GM19043 (cell line): ENCODE data around the gene PKP1.

Experiments
- ATAC-seq: cut with Tn5 transposase; IDR thresholded peaks from one replicate; pipeline ENCODE4 v1.9.1; 2021; ENCODE audit warnings: low read depth; ENCODE audit not compliant: unreplicated experiment

Gene PKP1

DNA sequence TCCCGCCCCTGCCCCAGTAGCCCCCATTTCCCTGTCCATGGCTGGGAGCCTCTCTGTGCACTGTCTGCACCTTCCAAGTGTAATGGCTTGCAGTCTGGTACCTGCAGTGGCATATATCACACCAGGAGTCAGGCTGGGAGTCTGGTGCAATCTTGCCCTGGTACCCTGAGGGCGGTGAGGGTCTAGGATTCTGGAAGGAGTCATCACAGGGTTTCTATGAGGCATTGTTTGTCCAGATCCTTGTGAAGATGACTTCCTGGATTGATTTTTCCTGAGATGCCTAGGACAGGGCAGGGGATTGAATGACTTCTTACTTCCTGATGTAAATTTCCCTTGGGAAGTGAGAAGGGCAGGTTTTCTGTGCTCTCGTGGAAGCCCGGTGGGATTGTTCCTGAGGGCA, 5.9 kb upstream of the PKP1 start:
- ATAC-seq = no peak

DNA sequence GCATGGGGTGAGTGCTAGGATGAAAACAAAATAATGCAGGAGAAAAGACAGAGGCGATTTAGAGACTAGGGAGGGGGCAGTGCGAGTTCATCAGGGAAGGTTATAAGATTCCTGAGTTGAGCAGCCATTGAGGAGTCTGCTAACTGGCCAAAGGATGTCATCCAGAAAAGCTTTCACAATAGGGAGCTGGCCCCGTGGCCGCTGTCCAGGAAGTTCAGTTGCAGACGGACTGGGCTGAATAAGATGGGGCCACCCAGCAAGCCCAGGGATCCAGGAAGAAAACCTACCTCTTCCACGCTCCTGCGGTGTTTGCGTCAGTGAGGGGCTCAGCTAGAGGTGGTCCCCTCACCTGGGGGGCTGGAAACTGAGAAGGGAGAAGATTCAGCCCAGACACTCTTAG, 4.0 kb upstream of the PKP1 start:
- no peak for ATAC-seq

DNA sequence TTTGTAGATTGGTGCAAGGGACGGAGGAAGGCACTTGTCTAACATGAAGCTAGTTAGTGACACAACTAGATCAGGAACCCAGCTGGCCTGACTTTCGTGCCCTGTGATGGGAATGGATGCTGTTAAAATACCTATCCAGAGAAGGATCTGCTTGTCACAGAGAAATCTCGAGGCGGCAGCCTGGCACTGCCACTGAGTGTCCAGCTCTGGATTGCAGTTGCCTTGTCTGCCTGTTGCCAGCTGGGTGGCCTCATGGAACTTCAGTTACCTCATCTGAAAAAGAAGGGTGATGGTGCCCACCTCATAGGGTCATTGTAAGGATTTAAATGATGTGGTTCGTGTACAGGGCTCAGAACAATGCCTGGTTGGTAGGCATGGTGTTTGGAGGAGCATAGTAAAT, 2.4 kb upstream of the PKP1 start:
- ATAC-seq = no peak

DNA sequence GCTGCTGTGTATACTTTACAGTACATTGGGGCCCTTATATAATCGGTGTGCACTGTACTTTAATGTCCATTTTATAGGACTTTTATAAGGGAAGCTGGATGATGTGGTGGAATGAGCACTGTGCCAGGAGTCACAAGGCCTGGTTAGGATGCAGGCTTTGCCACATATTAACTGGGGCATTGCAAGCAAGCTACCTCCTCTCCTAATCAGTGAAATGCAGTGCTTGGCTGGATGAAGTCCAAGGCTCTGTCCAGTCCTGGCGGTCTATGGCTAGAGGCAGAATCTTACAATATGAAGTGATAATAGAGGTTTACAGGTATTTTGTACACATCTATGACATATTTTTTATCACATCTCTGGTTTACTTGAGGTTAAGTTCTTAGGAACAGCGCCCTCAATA, 1.7 kb upstream of the PKP1 start:
- no peak for ATAC-seq

DNA sequence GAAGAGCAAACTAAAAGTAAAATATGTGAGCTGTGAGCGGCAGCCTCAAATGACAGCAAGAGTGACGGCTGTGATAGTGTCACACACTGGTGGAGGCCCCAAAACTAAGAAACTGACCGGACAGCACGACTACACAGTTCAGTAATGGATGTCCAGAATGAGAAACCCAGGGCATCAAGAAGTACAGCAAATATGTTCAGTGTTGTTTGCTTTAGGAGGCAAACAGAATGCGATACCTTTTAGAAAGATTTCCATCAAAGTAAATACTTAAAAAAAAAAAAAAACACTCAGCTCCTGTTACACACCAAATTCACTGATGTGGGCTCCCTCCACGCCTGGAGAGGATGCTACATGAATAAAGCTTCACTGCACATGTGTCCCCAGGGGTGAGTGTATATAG, 1.1 kb upstream of the PKP1 start:
- no peak for ATAC-seq

DNA sequence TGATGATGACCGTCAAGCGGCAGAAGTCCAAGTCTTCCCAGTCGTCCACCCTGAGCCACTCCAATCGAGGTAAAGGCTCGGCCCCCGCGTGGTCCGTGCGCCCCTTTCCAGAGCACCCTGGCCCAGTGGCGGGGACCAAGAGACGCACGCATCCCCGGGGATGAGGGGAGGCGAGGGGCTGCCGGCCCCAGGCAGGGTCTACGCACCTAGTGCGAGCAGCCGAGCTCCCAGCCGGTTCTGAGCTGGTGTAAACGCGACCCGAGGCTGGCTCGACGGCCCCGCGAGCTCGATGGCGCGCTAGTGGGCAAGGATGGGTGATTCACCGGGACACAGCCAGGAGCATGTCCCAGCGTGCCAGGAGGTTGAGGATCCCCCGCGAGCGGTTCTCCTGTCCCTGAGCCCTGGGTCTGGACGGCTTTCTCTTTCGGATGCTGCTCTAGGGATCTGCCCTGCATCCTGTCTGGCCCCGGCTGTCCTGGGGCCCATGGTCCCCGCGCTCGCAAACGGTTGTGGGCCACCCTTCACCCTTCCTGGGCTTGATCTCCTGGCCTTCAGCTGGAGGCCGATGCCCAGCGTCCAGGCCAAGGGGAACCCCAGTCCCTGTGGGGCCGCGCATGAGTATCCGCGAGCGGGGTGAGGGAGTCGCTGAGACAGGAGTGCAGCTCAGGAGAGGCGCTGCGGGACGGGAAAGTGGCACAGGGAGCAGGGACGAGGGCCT, 689 bp downstream of the PKP1 start:
- ATAC-seq = no peak

DNA sequence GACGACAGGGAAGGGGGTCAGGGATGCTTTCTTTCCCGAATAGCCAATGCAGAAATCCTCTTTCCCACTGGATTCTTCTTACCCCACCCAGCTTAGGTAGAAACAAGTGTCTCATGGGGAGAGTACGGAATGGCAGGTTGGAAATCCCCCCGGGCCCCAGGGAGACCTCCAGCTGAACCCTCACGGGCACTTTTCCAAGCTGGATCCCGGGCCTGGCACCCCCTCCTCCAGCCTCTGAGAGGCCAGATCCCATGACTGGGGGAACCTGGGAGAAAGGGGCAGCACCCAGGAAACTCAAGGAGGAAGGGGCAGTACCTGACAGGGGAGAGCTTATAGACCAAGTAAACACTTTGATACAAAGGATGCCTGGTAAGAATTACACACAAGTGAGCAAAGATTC, 1.3 kb downstream of the PKP1 start:
- no peak for ATAC-seq

DNA sequence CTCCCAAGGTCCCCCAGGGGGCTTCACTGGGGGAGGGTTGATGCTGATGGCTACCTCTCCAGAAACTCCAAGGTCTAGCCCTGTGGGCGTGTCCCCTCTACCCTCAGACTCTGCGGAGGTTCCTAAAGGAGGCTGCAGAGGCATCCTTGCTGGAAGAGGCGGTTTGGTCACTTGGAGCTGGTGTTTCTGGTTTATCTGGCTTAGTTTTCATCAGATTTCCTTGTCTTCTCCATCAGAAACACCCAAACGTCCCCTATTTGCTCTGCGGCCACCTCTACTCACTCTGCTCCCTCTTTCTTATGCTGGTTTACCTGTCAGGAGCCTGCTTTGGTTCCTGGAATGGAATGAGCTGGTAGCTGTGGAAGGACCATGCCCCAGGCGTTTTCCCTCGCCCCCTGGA, 2.5 kb downstream of the PKP1 start:
- ATAC-seq = no peak

DNA sequence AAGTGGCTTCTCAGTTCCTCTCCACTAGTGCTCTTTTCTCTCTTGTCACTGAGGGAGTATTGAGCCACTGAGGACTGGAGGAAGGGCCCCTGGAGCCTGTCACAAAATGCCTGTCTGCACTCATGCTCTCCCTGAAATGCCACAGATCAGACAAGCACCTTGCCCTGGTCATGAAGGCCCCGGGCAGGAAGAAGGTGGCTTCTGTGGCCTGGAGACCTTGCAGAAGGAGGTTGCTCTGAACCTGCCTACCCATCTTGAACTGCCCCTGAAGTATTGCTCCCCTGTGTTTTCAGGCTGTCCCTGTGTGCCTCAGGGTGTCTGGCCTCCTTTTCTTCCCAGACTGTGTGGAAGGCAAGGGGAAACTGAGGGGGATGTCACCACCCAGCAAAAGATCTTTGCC, 3.1 kb downstream of the PKP1 start:
- ATAC-seq = no peak

DNA sequence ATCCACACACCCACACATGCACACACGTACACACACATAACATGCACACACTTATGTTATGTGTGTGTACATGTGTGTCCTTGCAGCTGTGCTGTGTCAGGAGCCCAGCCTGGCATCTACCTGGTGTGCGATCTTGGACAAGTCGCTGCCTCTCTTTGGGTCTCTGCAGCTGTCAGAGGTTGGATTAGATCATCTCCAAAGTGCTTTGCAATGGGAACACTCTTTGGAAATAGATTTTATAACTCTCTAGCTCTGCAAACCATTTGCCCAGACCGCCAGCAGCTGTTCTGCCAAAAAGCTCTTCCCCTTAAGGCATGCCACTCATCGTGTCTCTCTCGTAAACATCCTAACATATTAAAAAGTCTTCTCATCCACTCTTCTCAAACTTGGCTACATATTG, 4.7 kb downstream of the PKP1 start:
- no peak for ATAC-seq

DNA sequence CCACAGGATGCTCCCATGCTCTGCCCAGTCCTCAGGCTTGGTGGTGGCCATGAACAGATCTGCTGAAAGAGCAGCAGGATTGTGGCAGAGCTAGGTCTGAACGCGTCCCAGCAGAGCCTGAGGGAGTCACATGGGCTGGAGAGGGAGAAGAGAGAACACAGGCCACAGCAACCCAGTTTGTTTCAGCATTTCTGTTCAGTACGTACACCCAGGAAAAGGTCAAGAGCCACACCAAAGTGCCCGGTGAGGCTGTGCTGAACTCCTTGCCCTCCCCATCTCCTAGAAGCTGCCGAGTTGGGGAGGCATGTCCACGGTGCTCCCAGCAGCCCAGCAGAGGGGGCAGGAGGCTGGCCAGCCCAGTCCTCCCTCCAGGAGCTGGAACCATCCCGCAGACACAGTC, 5.5 kb downstream of the PKP1 start:
- ATAC-seq = no peak

DNA sequence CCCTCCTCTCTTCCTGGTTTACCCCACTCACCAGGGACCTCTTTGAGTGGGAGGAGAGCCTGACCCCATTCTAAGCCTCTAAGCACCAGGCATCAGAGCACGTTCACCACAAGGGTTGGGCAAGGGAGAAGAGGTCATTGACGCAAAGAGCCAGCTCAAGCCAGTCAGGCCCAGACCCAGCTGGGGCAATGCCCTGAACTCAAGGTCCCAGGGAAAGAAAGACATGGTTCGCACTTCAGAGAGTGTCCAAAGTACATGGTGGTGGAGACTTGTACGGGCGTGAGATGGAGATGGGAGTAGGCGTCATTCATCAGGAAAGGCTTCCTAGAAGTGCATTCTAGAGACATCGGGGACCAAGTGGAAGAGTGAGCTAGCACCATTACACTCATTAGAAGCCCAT, 7.2 kb downstream of the PKP1 start:
- ATAC-seq = no peak

DNA sequence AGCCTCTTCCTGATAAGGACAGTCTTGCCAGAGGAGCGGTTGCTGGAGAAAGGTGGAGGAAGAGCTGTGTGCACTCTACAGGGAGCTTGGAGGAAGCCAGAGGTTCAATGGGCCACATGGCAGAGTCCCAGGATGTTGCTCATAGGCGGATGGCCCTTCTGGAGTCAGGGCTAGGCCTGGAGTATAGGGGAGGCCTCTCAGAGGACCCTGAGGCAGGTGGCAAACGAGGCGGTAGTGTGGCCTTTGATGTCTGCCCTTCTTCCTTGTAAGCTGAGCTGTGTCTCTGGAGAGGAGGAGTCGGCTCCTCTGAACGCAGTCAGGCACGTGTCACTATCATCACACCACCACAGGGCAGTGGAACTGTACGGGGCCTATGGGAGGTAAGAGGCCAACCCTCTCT, 8.6 kb downstream of the PKP1 start:
- ATAC-seq = no peak

DNA sequence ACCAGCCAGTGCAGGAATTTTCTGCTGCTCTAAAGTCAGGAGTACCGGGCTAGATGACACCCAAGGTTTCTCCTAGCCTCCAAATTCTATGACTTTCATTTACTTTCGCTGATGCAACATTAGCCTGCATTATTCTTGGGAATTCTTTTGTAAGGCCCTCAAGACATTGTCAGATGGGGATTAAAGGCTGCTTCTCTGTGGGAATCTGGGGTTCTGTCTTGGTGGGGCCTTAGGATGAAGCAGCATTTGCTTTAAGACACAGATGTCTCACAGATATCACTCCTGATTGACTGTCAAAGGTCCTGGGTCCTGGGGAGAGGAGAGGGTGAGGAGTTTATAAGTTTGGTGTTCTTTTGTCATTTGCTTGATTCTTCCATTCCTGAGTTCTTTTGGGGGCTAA, 11.6 kb downstream of the PKP1 start:
- no peak for ATAC-seq

DNA sequence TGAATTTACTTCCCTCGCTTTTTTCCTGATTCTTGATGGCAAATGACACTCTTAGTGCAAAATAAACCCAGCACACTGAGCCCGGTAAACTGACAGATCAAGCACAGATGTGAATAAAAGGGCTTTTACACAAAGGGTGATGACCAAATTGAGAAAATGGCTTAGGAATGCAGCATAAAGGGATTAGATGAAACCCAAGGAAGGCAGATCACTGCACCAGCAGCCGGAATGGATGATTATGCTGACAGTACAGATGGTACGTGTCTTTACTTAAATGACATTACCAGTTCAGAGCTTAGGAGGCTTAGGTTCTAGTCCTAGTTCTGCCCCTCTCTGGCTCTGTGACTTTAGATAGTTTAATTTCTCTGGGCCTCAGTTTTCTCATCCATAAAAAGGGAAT, 12.0 kb downstream of the PKP1 start:
- ATAC-seq = no peak

DNA sequence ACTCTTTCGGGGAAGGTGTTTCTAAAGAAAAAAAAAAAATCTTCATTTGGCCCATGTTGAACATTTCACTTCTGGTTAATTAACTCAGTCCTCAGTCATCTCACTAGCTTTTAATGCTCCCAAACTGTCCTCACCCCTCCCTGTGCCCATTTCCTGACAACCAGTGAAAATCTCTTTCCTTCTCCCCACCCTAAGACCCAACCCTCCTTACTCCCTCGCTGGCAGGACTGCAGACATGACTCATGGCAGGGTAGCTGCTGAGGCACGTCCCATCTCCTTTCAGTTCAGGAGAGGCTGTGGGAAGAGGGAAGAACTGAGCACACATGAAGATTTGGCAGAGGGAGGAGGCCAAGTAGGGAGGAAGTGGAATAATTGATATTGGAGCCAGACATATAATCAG, 12.6 kb downstream of the PKP1 start:
- no peak for ATAC-seq

DNA sequence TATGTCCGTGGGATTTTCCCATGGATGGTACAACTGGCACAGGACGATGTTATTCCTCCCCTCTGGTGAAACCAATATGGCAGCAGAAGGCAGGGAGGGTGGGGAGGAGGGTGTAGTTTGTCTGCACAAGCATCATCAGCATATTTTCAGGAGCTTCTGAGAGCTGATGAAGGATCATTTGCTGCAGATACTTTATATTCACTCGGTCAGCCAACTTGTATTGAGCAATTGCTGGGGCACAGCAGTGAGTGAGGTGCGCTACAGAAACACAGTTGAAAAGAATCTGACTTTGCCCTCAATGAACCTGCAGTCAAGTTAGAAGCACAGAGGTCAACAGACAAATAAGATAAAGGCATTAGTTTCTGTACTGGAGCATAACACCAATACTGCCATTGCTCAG, 13.0 kb downstream of the PKP1 start:
- ATAC-seq = no peak

DNA sequence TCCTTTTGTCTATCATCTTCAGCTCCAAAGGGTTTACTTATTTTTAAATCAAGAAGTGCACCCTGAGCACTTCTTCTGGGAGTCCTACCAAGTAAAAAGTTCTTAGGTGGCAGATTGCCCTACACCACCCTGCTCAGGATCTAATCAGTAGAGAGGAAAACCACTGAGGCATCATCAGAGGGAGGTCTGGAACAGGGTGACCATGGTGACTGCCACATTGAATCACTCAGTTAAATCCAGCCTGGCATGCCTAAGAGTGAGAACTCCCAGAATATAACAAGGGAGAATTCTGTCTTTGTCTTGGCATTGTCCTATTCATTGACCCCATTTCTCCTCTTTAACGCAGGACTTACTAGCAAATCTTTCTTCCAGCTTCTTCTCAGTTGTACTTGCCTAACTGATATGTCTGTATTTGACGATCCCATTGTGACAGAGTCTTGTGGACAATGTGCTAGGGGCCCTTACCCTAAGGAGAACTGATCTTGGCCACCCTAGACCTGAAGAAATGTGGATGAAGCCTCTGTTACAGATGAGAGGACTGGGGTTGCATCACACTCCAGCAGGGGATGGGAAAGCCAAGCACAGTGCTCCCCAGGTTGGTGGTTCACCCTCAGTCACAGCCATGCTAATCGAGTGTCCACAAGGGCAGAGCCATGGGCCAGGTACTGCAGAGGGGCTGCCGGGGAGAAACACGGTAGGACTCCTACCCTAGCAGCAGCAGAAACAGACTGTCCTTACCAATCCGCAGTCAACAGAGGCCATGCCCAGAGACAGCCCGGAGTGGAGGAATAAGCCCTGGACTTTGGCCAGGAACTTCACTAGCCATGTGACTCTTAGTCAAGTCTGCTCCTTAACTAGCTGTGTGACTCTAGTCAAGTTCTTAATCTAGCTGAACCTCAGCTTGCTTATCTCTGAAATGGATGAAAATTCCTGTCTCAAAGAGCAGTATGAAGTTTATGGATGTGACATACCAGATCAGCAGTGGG, 15.4 kb downstream of the PKP1 start:
- ATAC-seq = no peak

DNA sequence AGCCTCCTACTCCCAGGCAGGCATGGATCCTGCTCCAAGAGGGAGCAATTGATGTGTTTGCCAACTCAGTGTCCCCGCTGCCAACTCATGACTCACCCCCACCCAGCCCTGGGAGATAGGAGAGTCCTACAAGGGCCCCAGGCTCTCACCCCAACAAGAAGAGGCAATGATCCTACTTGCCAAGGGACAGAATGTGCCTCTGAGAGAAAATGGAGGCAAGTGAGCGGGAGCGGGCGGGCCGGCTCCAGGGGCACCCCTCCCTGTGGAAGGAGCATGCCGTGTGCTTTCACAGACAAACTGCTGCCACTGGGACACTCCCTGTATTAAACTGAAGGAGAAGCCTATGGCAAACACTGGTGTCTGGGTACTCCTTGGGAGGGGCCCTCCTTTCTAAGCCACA, 16.7 kb downstream of the PKP1 start:
- ATAC-seq = no peak

DNA sequence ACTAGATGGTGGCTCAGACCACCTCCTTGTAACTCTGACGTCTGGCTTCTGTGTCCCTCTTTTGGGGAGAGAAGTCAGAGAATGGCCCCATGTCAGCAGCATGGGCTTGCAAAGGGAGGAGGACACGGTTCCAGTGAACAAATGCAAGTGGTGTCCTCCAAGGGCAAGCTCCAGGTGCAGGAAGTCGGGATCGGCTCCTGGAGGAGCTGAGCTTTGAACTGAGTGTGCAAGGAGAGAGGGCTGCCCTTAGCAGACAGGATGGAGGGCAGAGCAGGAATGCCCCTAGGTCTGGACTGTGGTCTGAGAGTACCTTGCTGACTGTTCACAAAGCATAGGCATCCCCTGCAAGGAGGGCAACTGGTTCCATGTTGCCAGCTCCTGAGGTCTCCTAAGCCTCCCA, 17.3 kb downstream of the PKP1 start:
- ATAC-seq = no peak

DNA sequence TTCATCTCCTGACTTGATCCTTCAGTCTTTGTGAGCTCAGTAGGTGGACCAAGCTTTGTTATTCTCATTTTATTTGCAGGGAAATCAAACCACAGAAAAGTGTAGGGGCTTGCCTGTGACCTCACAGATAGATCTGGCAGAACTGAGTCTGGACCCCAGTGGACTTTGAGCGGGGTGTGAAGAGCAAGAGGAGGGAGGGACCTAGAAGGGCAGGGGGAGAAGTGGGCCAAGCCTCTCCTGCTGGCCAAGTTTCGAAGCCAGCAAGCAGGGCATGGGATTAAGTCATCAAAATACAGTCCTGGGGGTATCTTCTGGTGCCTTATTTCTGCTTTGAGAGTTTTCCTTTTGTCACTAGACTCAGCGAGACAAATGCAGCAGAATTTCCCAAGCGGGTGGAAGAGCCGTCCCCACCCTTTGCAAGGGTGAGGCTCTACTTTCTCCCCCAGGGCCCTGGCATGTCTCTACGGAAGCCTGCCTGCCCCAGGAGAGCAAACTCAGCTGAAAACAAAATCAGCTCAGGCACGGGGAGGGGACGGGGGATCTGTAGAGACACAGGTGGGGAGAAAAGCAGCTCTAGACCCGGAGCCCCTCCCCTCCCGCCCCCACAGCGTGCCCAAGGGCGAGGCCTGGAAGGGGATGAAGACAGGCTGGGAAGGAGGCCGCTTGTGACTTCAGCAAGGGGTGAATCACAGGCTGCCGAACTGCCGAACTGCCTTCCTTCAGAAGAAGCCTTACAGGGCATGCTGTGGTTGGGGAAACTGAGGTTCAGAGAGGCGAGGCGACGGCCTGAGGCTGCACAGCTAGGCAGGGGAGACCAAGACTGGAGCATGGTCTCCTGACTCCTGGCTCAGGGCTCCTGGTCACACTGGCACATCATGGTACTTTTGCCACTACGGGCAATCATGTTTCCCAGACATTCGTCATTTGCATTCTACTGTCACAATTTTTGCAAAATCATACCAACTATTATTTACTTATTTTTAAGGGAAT, 19.2 kb downstream of the PKP1 start:
- ATAC-seq = no peak
